Osteocyte (in vitro differentiated cells): ENCODE results near the gene FLVCR2. TPM values are rescaled to one million over a fixed set of nuclear protein-coding genes. Genes with fewer than 3 reads are reported as not detected.

Experiments
- DNase-seq: peaks from one replicate; pipeline ENCODE4 v3.0.0; 2021; ENCODE audit warnings: mixed read lengths; ENCODE audit not compliant: unreplicated experiment; ENCODE audit errors: extremely low spot score
- H3K27ac Mint-ChIP-seq: one replicate; pipeline ENCODE4 v1.8.0; 2021; ENCODE audit warnings: mild to moderate bottlenecking, mixed read lengths; ENCODE audit not compliant: unreplicated experiment
- H3K27me3 Mint-ChIP-seq: one replicate; pipeline ENCODE4 v1.8.0; 2021; ENCODE audit warnings: mixed read lengths; ENCODE audit not compliant: unreplicated experiment
- H3K36me3 Mint-ChIP-seq: one replicate; pipeline ENCODE4 v1.8.0; 2021; ENCODE audit warnings: mixed read lengths; ENCODE audit not compliant: unreplicated experiment
- H3K4me1 Mint-ChIP-seq: one replicate; pipeline ENCODE4 v1.8.0; 2021; ENCODE audit warnings: mixed read lengths; ENCODE audit not compliant: unreplicated experiment
- H3K4me3 Mint-ChIP-seq: one replicate; pipeline ENCODE4 v1.8.0; 2021; ENCODE audit warnings: mild to moderate bottlenecking, moderate library complexity, mixed read lengths; ENCODE audit not compliant: unreplicated experiment
- H3K9me3 Mint-ChIP-seq: one replicate; pipeline ENCODE4 v1.8.0; 2021; ENCODE audit warnings: mixed read lengths; ENCODE audit not compliant: unreplicated experiment
- total RNA-seq: library from RNA; stranded (reverse); gene quantifications from 2 replicates; pipeline ENCODE4 v1.2.1, GENCODE V29; 2021
- TF ChIP-seq, protein P1 (sequence below): fragments of 200-600 bp; sonication (generic); IDR thresholded peaks from 2 replicates; pipeline ENCODE4 v1.5.0; 2021; ENCODE audit warnings: antibody characterized with exemption, mild to moderate bottlenecking, moderate library complexity

The FLVCR2 gene
- total RNA-seq, 1 donor from 2014 or later = 0.94 TPM

GRCh38 chr14:75630695-75631452 is 52.5 kb downstream of the FLVCR2 start:
- TF ChIP-seq, protein P1, sequence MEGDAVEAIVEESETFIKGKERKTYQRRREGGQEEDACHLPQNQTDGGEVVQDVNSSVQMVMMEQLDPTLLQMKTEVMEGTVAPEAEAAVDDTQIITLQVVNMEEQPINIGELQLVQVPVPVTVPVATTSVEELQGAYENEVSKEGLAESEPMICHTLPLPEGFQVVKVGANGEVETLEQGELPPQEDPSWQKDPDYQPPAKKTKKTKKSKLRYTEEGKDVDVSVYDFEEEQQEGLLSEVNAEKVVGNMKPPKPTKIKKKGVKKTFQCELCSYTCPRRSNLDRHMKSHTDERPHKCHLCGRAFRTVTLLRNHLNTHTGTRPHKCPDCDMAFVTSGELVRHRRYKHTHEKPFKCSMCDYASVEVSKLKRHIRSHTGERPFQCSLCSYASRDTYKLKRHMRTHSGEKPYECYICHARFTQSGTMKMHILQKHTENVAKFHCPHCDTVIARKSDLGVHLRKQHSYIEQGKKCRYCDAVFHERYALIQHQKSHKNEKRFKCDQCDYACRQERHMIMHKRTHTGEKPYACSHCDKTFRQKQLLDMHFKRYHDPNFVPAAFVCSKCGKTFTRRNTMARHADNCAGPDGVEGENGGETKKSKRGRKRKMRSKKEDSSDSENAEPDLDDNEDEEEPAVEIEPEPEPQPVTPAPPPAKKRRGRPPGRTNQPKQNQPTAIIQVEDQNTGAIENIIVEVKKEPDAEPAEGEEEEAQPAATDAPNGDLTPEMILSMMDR = no peak
- Mint-ChIP-seq H3K36me3 (no peaks in the 10 kb centered on the region), H3K9me3 (no peaks in the 10 kb centered on the region), H3K4me1 (no peaks in the 10 kb centered on the region), H3K4me3 (no peak overlapping the region), H3K27me3 (peaks cover 25% of the 10 kb centered on the region), H3K27ac (no peak overlapping the region)
- DNase-seq = no peak

- no peak for DNase-seq
- Mint-ChIP-seq H3K9me3 (no peaks in the 10 kb centered on the region), H3K36me3 (no peaks in the 10 kb centered on the region)
Observed at GRCh38 chr14:75631453-75631831, 53.0 kb downstream of the FLVCR2 start.

DNA sequence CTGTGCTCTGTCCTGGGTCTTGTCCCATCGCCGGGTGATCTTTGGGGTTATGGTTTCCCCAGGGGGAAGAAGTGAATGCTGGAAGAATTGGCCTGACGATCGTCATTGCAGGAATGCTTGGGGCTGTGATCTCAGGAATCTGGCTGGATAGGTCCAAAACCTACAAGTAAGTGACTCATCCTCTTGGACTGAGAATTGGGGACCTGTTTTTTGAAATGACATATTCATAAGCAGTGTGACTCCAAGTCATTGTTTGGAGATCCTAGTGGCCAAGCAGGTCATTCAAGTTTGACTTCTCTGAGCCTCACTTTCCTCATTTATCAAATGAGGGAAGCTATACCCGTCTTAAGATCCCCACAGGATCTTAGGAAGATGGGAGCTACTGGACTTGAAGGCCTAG is 56.4 kb downstream of the FLVCR2 start:
- peaks cover 12% of the 10 kb centered on the region for H3K27me3 Mint-ChIP-seq
- DNase-seq = no peak
- no peak overlapping the region for H3K27ac Mint-ChIP-seq
- TF ChIP-seq, protein P1 = no peak
- H3K4me3 Mint-ChIP-seq = no peak overlapping the region
- H3K36me3 Mint-ChIP-seq = no peaks in the 10 kb centered on the region
- H3K4me1 Mint-ChIP-seq = peaks cover 7% of the 10 kb centered on the region
- no peaks in the 10 kb centered on the region for H3K9me3 Mint-ChIP-seq

More at GRCh38 chr14:75631453-75631831, 53.0 kb downstream of the FLVCR2 start:
- H3K4me1 Mint-ChIP-seq = peaks cover 3% of the 10 kb centered on the region
- no peak overlapping the region for H3K4me3 Mint-ChIP-seq
- peaks cover 21% of the 10 kb centered on the region for H3K27me3 Mint-ChIP-seq
- TF ChIP-seq, protein P1 = no peak
- no peak overlapping the region for H3K27ac Mint-ChIP-seq

DNA sequence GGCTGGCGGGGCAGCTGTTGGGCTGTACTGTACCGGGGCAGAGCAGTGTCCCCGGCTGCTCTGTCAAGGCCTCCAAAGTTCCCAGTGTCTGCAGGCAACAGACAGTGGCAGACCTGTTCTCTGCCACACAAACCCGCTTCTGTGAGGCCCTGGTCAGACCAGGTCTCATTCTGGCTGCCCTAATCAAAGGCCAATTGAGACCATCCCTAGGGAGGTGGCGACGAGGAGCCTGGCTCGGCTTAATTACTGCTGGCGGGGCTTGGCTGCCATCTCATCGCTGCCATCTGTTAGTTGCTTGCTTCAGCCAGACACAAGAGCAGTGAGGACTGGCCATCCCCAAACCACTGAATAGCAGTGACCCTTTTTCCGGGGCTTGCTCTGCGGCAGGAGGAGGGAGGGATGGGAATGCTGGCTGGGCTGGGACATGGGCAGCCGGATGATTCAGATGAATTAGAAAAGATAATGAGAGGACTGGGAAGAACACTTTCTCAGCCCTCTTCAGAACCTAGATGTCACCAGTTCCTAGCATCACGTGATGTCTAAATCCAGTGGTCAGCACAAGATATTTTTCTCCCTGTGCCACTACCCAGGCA is 57.8 kb downstream of the FLVCR2 start:
- no peaks in the 10 kb centered on the region for H3K36me3 Mint-ChIP-seq
- no peak overlapping the region for H3K27ac Mint-ChIP-seq
- TF ChIP-seq, protein P1 = no peak
- peaks cover 10% of the 10 kb centered on the region for H3K27me3 Mint-ChIP-seq
- DNase-seq = no peak
- H3K4me3 Mint-ChIP-seq = no peak overlapping the region
- no peaks in the 10 kb centered on the region for H3K9me3 Mint-ChIP-seq
- H3K4me1 Mint-ChIP-seq = peaks cover 7% of the 10 kb centered on the region

DNA sequence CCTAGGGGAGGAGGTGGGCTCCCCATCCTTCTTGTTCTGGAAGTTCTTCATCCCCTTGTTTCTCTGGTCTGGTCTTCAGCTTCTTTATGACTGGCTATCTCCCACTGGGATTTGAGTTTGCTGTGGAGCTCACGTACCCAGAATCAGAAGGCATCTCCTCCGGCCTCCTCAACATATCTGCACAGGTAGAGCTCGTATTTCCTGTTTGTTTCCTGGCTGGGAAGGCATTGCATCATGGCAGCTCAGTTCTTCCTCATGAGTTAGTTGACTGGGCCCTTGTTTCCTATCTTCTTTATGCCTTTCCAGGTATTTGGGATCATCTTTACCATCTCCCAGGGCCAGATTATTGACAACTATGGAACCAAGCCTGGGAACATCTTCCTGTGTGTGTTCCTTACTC is 62.5 kb downstream of the FLVCR2 start:
- H3K4me1 Mint-ChIP-seq = peaks cover 9% of the 10 kb centered on the region
- DNase-seq = no peak
- TF ChIP-seq, protein P1 = no peak
- no peak overlapping the region for H3K4me3 Mint-ChIP-seq
- H3K27ac Mint-ChIP-seq = no peak overlapping the region
- H3K9me3 Mint-ChIP-seq = no peaks in the 10 kb centered on the region
- no peaks in the 10 kb centered on the region for H3K27me3 Mint-ChIP-seq
- H3K36me3 Mint-ChIP-seq = no peaks in the 10 kb centered on the region
